ENCODE data around the gene APC. TPM values are rescaled to one million over a fixed set of nuclear protein-coding genes. Genes with fewer than 3 reads are reported as not detected.

Gene APC
- total RNA-seq, 1 experiment from 2014 or later = 24.9 TPM

DNA sequence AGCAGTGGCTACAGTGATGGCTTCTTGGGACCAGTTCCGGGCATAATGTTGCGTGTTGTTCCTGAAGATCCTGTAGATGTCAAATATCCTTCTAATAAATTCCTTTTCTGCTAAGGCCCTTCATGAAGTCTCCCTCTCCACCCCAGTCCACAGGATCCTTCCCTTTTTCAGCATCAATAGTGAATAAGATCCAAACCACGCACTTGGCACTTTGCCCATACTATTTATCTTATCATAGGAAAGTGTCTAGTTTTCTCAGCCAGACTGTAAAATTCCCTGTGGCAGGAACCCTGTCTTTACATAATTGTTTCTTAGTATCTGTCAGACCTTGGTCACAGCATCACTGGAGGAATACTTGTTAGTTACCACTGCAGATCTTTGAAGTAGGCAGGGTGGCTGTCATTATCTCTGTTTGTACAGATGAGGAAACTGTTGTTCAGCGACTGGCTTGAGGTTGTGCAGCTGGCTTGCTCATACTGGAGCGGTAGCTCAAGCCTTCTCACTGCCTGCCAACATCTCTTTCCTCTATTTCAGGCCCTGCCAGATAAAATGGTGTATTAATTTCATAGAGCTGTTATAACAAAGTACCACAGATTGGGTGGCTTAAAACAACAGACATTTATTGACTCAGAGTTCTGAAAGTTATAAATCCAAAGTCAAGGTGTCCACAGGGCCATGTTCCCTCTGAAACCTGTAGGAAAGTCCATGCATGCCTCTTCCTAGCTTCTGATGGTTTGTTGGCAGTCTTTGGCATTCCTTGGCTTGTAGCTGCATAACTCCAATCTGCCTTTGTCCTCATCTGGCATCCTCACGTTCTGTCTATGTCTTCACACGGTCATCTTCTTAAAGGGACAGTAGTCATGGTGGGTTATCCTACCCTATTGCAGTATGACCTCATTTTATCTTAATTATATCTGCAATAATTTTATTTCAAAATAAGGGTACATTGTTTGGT, 33.5 kb upstream of the APC start:
- no TSS peak for BruUV-seq (replicated peaks)
- peak; percentile 14 for DNase-seq (ENCODE audit: unreplicated experiment)

DNA sequence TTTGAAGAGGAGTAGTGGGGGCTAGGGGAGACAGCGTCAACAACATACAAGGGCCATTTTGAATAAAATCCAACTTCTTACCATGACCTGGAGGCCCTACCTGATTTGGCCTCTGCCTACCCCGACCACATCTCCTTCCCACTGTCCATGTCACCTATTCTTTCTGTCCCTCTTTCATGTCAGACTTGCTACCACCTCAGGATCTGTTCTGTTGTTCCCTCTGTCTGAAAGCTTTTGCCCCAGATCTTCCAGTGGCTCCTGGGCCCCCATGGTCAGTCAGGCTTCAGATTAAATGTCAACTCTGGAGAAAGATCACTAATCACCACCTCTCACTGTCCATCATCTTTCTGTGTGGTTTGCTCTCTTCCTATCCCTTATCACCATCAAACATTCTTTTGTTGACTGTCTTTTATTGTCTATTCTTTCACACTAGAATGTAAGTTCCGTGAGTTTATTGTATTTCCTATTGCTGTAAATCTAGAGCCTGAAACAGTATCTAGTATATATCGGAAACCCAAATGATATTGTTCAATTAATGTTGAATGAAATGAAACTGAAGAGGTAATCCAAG, 31.2 kb upstream of the APC start:
- Mint-ChIP-seq H3K27ac (ENCODE audit: low read depth, unreplicated experiment) (peak overlapping the region; percentile 90), H3K4me1 (ENCODE audit: insufficient read depth, unreplicated experiment) (peaks cover 29% of the 10 kb centered on the region), H3K27me3 (ENCODE audit: insufficient read depth, unreplicated experiment) (no peaks in the 10 kb centered on the region), H3K9me3 (ENCODE audit: unreplicated experiment) (no peaks in the 10 kb centered on the region), H3K36me3 (ENCODE audit: insufficient read depth, unreplicated experiment) (no peaks in the 10 kb centered on the region), H3K4me3 (ENCODE audit: unreplicated experiment) (peak overlapping the region; percentile 99)
- CTCF ChIA-PET = interaction anchor here (0.6 to 1.4 kb wide), 3 partner anchors 15 to 155 kb away, joined by 3 to 4 read pairs (median 4); no protein-coding TSS in a partner anchor
- BruUV-seq (replicated peaks) = no TSS peak
- POLR2A ChIA-PET = interaction anchor here (1.2 to 4.0 kb wide), 3 partner anchors 12 to 42 kb away, joined by 3 to 44 read pairs (median 3); partner anchors contain the start of gene APC
- intact Hi-C loops (cut with micrococcal nuclease) = loop anchor here (5.0 kb wide), 1 partner anchor 51 kb away; no protein-coding TSS in a partner anchor
- TF ChIP-seq, protein P1, sequence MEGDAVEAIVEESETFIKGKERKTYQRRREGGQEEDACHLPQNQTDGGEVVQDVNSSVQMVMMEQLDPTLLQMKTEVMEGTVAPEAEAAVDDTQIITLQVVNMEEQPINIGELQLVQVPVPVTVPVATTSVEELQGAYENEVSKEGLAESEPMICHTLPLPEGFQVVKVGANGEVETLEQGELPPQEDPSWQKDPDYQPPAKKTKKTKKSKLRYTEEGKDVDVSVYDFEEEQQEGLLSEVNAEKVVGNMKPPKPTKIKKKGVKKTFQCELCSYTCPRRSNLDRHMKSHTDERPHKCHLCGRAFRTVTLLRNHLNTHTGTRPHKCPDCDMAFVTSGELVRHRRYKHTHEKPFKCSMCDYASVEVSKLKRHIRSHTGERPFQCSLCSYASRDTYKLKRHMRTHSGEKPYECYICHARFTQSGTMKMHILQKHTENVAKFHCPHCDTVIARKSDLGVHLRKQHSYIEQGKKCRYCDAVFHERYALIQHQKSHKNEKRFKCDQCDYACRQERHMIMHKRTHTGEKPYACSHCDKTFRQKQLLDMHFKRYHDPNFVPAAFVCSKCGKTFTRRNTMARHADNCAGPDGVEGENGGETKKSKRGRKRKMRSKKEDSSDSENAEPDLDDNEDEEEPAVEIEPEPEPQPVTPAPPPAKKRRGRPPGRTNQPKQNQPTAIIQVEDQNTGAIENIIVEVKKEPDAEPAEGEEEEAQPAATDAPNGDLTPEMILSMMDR (IDR thresholded peaks at IDR 0.05; ENCODE audit: unreplicated experiment) = no peak
- DNase-seq (ENCODE audit: unreplicated experiment) = no peak

More for the DNA sequence above, 33.5 kb upstream of the APC start:
- no peaks in the 10 kb centered on the region for H3K27me3 Mint-ChIP-seq (ENCODE audit: insufficient read depth, unreplicated experiment)
- TF ChIP-seq, protein P1 (IDR thresholded peaks at IDR 0.05; ENCODE audit: unreplicated experiment) = no peak
- no peak overlapping the region for H3K4me3 Mint-ChIP-seq (ENCODE audit: unreplicated experiment)
- H3K9me3 Mint-ChIP-seq (ENCODE audit: unreplicated experiment) = no peaks in the 10 kb centered on the region
- intact Hi-C loops (cut with micrococcal nuclease) = no loop called here
- peaks cover 18% of the 10 kb centered on the region for H3K4me1 Mint-ChIP-seq (ENCODE audit: insufficient read depth, unreplicated experiment)
- ChIA-PET CTCF (interaction anchor here (0.6 to 1.1 kb wide), 2 partner anchors 20 to 298 kb away, joined by 4 read pairs; no protein-coding TSS in a partner anchor), POLR2A (interaction anchor here (0.6 to 0.9 kb wide), 2 partner anchors 33 to 148 kb away, joined by 3 read pairs; partner anchors contain the start of gene APC)
- H3K27ac Mint-ChIP-seq (ENCODE audit: low read depth, unreplicated experiment) = no peak overlapping the region
- no peaks in the 10 kb centered on the region for H3K36me3 Mint-ChIP-seq (ENCODE audit: insufficient read depth, unreplicated experiment)

DNA sequence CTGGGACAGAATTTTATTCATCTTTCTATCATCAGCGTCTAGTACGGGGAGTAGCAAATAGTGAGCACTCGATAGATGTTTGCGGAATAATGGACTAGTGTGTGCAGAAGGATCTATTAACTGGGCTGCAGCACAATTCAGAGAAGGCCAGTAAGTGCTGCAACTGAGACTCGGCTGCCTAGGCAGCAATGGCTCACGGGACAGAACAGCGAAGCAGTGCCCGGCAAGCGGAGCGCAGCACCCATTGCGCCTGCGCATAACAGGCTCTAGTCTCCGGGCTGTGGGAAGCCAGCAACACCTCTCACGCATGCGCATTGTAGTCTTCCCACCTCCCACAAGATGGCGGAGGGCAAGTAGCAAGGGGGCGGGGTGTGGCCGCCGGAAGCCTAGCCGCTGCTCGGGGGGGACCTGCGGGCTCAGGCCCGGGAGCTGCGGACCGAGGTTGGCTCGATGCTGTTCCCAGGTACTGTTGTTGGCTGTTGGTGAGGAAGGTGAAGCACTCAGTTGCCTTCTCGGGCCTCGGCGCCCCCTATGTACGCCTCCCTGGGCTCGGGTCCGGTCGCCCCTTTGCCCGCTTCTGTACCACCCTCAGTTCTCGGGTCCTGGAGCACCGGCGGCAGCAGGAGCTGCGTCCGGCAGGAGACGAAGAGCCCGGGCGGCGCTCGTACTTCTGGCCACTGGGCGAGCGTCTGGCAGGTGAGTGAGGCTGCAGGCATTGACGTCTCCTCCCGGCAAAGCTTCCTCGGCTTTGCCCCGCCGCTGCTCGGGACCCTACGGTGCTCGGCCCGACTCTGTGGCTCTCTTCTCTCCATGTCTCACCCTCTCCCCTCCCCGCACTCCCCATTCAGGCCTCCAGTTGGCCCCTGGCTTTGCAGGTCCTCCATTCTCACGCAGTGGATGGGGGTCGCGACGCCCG, 30.2 kb upstream of the APC start:
- H3K4me3 Mint-ChIP-seq (ENCODE audit: unreplicated experiment) = peak overlapping the region; percentile 99
- CTCF ChIA-PET = interaction anchor here (0.7 to 1.4 kb wide), 3 partner anchors 13 to 32 kb away, joined by 3 to 7 read pairs (median 5); no protein-coding TSS in a partner anchor
- no peaks in the 10 kb centered on the region for H3K9me3 Mint-ChIP-seq (ENCODE audit: unreplicated experiment)
- peak; percentile 98 for DNase-seq (ENCODE audit: unreplicated experiment)
- no peaks in the 10 kb centered on the region for H3K27me3 Mint-ChIP-seq (ENCODE audit: insufficient read depth, unreplicated experiment)
- H3K27ac Mint-ChIP-seq (ENCODE audit: low read depth, unreplicated experiment) = peak overlapping the region; percentile 90
- TF ChIP-seq, protein P1 (IDR thresholded peaks at IDR 0.05; ENCODE audit: unreplicated experiment) = no peak
- POLR2A ChIA-PET = interaction anchor here (0.6 to 4.0 kb wide), 12 partner anchors 8 to 228 kb away, joined by 3 to 44 read pairs (median 3); partner anchors contain the start of gene APC
- peaks cover 29% of the 10 kb centered on the region for H3K4me1 Mint-ChIP-seq (ENCODE audit: insufficient read depth, unreplicated experiment)
- H3K36me3 Mint-ChIP-seq (ENCODE audit: insufficient read depth, unreplicated experiment) = no peaks in the 10 kb centered on the region
- intact Hi-C loops (cut with micrococcal nuclease) = loop anchor here (5.0 kb wide), 1 partner anchor 50 kb away; no protein-coding TSS in a partner anchor
- BruUV-seq (replicated peaks) = no TSS peak
